ENCODE measurements around the gene DCLK3. TPM values are rescaled to one million over a fixed set of nuclear protein-coding genes. Genes with fewer than 3 reads are reported as not detected.
A peak's percentile ranks its signal among the peaks of the same experiment; 100 is the strongest.

Gene DCLK3
- polyA plus RNA-seq, 12 donors, result 1.6 to 4.1 (median 2.2) TPM; not detected in 1

DNA sequence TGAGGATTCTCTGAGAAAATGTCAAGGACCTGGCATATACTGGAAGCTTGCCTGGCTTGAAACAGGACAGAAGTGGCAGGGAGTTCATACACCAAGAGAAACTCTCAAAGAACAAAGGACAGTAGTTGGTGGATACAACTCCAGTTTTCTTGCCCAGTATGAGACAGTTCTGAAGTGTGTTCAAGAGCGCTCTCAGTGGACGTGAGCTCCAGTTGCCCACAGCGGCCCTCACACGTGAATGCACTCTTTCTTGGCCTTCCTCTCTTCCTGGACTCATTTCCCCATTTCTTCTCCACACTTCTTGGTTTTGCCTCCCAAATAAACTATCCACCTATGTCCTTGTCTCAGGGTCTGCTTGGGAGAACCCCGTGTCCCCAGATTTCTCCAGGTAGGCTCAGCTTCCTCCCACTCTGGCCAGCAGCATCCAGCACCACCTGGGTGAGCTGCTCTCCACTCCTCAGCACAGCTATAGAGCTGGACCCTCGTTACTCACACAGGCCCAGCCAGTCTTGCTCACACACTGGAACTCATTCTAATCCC lies 54.5 kb downstream of the DCLK3 start:
- DNase-seq, result no peak

DNA sequence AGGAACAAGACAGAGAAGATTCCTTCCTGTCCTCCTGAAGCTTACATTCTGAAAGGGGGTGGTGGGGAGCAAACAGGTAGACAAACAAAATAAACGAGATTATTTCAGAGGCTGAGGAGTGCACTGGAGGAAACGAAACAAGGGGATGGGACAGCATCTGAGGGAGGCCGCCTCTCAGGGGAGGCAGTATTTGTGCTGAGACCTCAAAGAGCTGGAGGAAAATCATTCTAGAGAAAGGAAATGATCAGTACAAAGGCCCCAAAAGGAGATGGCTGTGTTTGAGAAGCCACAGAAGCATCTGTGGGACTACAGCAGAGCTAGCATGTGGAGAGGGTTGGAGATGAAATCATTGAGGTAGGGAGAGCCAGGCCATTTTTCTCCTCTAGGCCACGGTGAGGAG lies 55.1 kb downstream of the DCLK3 start:
- no peak for DNase-seq

GRCh38 chr3:36707623-36708409 lies 56.5 kb downstream of the DCLK3 start:
- DNase-seq, result no peak

DNA sequence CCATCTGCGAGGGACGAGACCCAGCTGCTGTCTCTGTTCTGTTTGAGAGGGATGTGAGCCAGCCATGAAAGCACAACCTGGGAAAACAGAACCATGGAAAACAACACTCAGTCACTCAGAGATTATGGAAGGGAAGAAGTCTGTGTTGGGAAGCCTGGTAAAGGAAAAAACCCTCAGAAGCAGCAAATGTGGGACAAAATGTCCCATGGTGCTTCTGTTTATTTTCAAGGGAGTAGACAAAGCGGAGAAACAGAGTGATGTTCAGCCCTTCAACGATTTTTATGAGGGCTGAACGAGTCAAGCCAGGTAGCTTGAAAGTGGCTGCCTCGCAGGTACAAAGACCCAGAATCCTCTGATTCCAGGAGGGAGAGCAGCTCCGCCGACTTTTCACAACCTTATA lies 59.3 kb downstream of the DCLK3 start:
- no peak for DNase-seq

GRCh38 chr3:36704280-36704679 lies 60.1 kb downstream of the DCLK3 start:
- DNase-seq, result no peak

DNA sequence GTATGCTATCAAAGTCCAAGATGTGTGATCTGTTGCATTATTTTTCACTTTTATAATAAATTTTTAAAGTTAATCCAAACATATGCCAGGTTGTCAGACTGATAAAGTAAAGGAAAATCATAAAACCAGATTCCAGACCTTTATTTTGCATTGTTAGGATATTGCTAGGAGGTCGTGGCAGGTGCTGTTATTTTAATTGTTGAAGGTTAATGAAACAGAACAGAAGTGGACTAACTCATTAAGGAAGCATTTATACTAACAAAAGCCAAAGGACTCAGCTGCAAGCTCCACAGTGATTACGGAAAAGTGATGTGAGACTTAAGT lies 63.1 kb downstream of the DCLK3 start:
- DNase-seq, result no peak

DNA sequence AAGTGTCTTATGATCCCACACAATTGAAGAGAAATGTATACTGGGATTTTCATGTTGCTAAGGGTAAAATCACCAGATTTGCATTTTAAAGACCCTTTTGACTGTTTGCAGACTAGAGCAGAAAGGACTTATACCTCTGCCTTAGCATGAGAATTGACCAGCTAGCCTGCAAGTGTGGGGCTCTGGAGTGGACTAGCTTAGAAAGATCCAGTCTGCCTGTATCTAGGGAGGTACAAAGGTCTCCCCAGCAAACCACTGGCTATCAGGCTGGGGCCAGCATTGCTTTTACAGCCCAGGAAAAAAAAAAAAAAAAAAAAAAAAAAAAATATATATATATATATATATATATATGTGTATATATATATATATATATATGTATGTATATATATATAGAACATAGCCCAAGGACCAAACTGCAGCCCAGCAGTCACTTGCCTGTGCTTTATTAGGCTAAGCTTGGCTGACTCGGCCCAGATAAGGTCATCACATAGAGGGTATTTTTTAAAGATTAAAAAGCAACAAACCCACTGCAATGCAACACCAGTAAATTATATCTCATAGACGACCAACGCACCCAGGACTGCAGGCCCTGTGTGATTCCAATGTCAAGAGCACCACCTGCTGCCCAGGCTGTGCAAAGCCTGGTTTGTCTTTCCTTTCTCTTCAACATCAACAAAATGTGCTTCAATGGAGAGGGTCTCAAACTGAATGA lies 63.7 kb downstream of the DCLK3 start:
- peak; percentile 73 for DNase-seq

- DNase-seq, result no peak
These were observed 66.0 kb downstream of the DCLK3 start for GRCh38 chr3:36698314-36698713.

DNA sequence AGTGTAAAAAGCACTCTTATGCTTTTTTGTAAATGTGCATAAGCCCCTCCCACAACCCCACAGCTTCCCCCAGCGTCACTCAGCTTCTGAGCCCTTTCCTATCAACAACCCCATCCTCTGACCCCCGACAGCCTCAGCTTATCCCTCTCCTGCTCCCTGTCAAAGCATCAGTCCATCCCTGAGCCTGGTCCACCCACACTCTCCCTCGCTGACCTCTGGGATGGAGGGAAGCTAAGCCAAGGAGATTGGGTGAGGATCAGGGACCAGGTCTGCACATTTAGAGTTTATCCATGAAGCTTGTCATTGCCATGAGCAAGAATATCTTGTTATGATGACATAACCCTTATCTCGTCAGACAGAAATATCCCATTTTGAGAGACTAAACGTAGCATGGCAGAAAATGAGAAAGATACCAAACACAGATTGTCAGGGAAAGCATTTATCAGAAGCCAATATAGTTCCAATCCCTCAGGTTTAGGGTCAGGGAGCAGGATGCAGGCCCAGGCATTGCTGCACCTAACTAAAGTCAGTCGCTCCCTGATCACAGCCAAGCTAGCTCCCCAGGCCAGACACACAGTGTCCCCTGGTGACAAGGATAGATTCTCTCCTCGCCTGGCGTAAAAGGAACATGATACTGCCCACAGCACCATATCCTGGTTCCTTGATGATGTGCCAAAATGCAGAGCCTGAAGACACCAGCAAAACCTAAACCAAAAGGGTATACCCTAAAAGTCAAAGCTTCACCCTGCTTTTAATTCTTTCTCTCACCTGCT lies 66.9 kb downstream of the DCLK3 start:
- DNase-seq, result no peak

DNA sequence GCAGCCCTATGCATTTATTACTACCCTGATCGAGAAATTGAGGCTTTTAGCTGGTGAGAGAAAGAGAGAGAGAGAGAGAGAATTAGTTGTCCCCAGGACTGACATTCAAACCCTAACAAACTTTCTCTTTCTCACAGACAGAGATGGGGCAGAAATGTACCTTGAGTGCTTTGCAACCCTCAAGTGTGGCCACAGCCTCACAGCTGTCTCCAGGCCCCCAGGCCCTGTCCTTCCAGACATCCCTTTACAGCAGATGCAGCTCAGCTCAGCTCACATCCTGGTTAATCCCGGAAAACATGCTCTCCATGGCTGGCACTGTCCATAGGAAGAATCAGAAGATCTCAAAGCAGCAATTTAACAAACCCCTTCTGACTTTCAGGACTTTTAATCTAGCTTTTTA lies 67.6 kb downstream of the DCLK3 start:
- DNase-seq, result no peak

GRCh38 chr3:36695769-36696137 lies 68.6 kb downstream of the DCLK3 start:
- no peak for DNase-seq

- DNase-seq, result no peak
These were observed 69.1 kb downstream of the DCLK3 start for GRCh38 chr3:36695113-36695768.

- DNase-seq, result no peak
These were observed 70.7 kb downstream of the DCLK3 start for GRCh38 chr3:36693670-36694069.

DNA sequence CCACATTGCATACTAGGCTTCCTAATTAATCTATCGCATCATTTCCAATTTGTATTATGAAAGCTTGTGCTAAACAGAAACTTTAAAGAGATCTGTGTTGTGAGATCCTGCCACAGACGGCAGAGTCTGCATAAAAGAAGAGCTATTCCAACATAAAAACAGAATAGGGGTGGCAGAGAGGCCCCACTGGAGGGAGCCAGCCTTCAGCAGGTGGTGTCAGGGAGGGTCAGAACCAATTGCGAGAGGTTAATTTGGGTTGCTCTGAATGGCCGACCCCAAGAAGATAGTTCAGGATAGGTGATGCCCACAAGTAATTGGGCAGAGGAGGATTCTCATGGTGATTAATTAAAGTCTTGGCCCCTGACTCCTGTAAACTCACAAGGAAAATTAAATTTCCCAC lies 74.8 kb downstream of the DCLK3 start:
- no peak for DNase-seq

- no peak for DNase-seq
These were observed 75.5 kb downstream of the DCLK3 start for GRCh38 chr3:36688815-36689214.

DNA sequence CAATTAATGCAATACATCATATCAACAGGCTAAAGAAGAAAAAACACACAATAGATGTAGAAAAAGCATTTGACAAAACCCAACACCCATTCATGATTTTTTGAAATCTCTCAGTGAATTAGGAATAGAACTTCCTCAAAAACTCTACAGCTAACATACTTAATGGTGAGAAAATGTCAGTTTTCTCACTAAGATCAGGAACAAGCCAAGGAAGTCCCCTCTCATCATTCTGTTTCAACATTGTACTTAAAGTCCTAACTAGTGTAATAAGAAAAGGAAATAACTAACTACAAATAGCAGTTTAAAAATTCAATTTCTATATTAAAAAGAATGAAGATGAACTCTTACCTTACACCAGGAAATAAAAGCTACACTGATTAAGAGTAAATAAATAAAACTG lies 77.8 kb downstream of the DCLK3 start:
- DNase-seq, result no peak

- DNase-seq, result no peak
These were observed 82.5 kb downstream of the DCLK3 start for GRCh38 chr3:36681867-36682266.

DNA sequence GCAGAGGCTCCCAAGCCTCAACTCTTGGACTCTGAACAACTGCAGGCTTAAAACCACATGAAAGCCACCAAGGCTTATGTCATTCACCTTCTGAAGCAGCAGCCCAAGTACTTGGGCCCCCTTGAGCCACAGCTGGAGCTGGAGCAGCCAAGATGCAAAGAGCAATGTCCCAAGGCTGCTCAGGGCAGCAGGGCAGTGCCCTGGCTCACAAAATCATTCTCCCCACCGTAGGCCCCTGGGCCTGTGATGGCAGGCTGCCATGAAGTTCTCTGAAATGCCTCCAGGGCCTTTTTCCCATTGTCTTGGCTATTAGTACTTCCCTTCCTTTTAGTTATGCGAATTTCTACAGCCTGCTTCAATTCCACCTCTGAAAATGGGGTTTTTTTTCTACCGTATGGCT lies 83.4 kb downstream of the DCLK3 start:
- no peak for DNase-seq

GRCh38 chr3:36679384-36680200 lies 84.8 kb downstream of the DCLK3 start:
- no peak for DNase-seq

- no peak for DNase-seq
These were observed 85.9 kb downstream of the DCLK3 start for GRCh38 chr3:36678216-36679013.
